ENCODE results near the gene CCDC92. TPM values are rescaled to one million over a fixed set of nuclear protein-coding genes. Genes with fewer than 3 reads are reported as not detected.

The CCDC92 gene
- total and polyA plus RNA-seq, 2 of the 13 experiments (the other 11 are each of a cell fraction or from before 2014, with no cell fraction given) = 5.4 to 14.7 TPM

GRCh38 chr12:123888989-123889388 is 83.6 kb downstream of the CCDC92 start:
- DNase-seq (ENCODE audit: low spot score) (no peak), FAIRE-seq (no peak), ATAC-seq (no peak)
- Histone ChIP-seq H4K20me1 (ENCODE audit: insufficient read depth, low read length) (no peaks in the 10 kb centered on the region), H3K4me1 (ENCODE audit: insufficient read depth, low read length) (peaks cover 5% of the 10 kb centered on the region; the same call in 1 of the 2 replicates), H3K79me2 (ENCODE audit: insufficient read depth, low read length) (no peaks in the 10 kb centered on the region), H3K27ac (ENCODE audit: extremely low read length, insufficient read depth, low read length) (no peak overlapping the region), H3K36me3 (replicated peaks in 1 of 2; ENCODE audit: control insufficient read depth in 1 of 2, insufficient read depth in 2 of 2, low read length in 2 of 2) (no peaks in the 10 kb centered on the region), H3K27me3 (ENCODE audit: control insufficient read depth in 1 of 2, insufficient read depth in 2 of 2, low read length in 2 of 2) (peaks cover 18 to 81% of the 10 kb centered on the region in 2 experiments), H2AFZ (ENCODE audit: low read length) (no peak overlapping the region), H3K9ac (ENCODE audit: insufficient read depth, low read depth, low read length) (no peak overlapping the region), H3K9me3 (ENCODE audit: low read length) (no peaks in the 10 kb centered on the region), H3K4me2 (ENCODE audit: low read depth, low read length) (no peak overlapping the region), H3K4me3 (replicated peaks in 1 of 3; ENCODE audit: insufficient read depth in 1 of 3, low read depth in 2 of 3, low read length in 3 of 3) (no peak overlapping the region)
- 20% methylated on average over 12 of the region's 12 CpGs for WGBS (ENCODE audit: low lambda C conversion rate)
- in situ Hi-C loops (cut with HindIII; ENCODE audit: extremely low pct_ligation_motif_present, low pct_unique_long_range_greater_than_20kb) (no loop called here), intact Hi-C loops (cut with micrococcal nuclease; ENCODE audit: unreplicated experiment) (no loop called here)
- no TSS peak for BruUV-seq (replicated peaks)
- no peak for TF ChIP-seq SKI (IDR thresholded peaks at IDR 0.05; ENCODE audit: partially characterized antibody)
- TF ChIP-seq SNAPC4 (CRISPR knock-in tag; IDR thresholded peaks at IDR 0.05) = no peak
- no peak for TF ChIP-seq ZFP36L1 (CRISPR knock-in tag; IDR thresholded peaks at IDR 0.05)
- TF ChIP-seq, protein P1, sequence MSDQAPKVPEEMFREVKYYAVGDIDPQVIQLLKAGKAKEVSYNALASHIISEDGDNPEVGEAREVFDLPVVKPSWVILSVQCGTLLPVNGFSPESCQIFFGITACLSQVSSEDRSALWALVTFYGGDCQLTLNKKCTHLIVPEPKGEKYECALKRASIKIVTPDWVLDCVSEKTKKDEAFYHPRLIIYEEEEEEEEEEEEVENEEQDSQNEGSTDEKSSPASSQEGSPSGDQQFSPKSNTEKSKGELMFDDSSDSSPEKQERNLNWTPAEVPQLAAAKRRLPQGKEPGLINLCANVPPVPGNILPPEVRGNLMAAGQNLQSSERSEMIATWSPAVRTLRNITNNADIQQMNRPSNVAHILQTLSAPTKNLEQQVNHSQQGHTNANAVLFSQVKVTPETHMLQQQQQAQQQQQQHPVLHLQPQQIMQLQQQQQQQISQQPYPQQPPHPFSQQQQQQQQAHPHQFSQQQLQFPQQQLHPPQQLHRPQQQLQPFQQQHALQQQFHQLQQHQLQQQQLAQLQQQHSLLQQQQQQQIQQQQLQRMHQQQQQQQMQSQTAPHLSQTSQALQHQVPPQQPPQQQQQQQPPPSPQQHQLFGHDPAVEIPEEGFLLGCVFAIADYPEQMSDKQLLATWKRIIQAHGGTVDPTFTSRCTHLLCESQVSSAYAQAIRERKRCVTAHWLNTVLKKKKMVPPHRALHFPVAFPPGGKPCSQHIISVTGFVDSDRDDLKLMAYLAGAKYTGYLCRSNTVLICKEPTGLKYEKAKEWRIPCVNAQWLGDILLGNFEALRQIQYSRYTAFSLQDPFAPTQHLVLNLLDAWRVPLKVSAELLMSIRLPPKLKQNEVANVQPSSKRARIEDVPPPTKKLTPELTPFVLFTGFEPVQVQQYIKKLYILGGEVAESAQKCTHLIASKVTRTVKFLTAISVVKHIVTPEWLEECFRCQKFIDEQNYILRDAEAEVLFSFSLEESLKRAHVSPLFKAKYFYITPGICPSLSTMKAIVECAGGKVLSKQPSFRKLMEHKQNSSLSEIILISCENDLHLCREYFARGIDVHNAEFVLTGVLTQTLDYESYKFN (CRISPR knock-in tag; conservative IDR thresholded peaks at IDR 0.05) = no peak
- TF ChIP-seq CEBPG (CRISPR knock-in tag; IDR thresholded peaks at IDR 0.05) = peak; percentile 52; the same call in 1 of the 2 replicates
- TF ChIP-seq ERF (CRISPR knock-in tag; IDR thresholded peaks at IDR 0.05) = no peak
- no peak for TF ChIP-seq HMG20B (CRISPR knock-in tag; conservative IDR thresholded peaks at IDR 0.05)
- ChIA-PET POLR2A (no interaction called here), CTCF (ENCODE audit: low intra/inter-chr PET ratio, low total read pairs) (no interaction called here)

Data from HepG2 (cell line).